Ascending aorta (tissue), 2 donors: ENCODE results near the gene METTL14. TPM values are rescaled to one million over a fixed set of nuclear protein-coding genes. Genes with fewer than 3 reads are reported as not detected.

ENCODE experiments used
- DNase-seq, 2 donors: peaks; one replicate each; pipeline ENCODE4 v3.0.0-alpha.2; 2019; ENCODE audit warnings: low spot score in 2 of 2
- H3K27ac ChIP-seq, 2 donors: fragments of 200-600 bp; sonication (generic); one replicate each; pipeline ENCODE4 v1.5.1; 2016 to 2017; ENCODE audit warnings: mild to moderate bottlenecking in 1 of 2
- H3K27me3 ChIP-seq: fragments of 200-600 bp; sonication (generic); one replicate; pipeline ENCODE4 v1.5.1; 2017
- H3K36me3 ChIP-seq, 2 donors: fragments of 200-600 bp; sonication (generic); one replicate each; pipeline ENCODE4 v1.5.1; 2016
- H3K4me1 ChIP-seq, 2 donors: fragments of 200-600 bp; sonication (generic); one replicate each; pipeline ENCODE4 v1.5.1; 2016 to 2017; ENCODE audit warnings: mild to moderate bottlenecking in 1 of 2
- H3K4me3 ChIP-seq, 2 donors: fragments of 200-600 bp; sonication (generic); one replicate each; pipeline ENCODE4 v1.5.1; 2016 to 2017; ENCODE audit warnings: mild to moderate bottlenecking in 1 of 2
- H3K9me3 ChIP-seq, 2 donors: fragments of 200-600 bp; sonication (generic); one replicate each; pipeline ENCODE4 v1.5.1; 2016
- CTCF ChIP-seq, 3 experiments: fragments of 200-600 bp in 2 of 3; fragments of 450-650 bp in 1 of 3; sonication (generic) in 2 of 3; IDR thresholded peaks; one replicate each; pipeline ENCODE4 v1.5.1; 2016 to 2019; ENCODE audit warnings: antibody characterized with exemption in 3 of 3, mild to moderate bottlenecking in 1 of 3, moderate library complexity in 1 of 3
- intact Hi-C: fragments of 100-400 bp; cut with DNase I; formaldehyde crosslinking; loops from one replicate; pipeline ENCODE4 v1.15.1; 2023
- total RNA-seq: library from RNA; depleted of rRNA; stranded (reverse); fragments of >200 nt; gene quantifications from one replicate; pipeline ENCODE4 v1.1.0, GENCODE V29; 2016

METTL14 gene
- total RNA-seq, 1 donor from 2014 or later, result 2.4 TPM

- Histone ChIP-seq H3K4me1 (no peaks in the 10 kb centered on the region), H3K36me3 (peaks cover 11 to 14% of the 10 kb centered on the region in 2 donors), H3K27me3 (no peaks in the 10 kb centered on the region), H3K27ac (no peak overlapping the region), H3K9me3 (no peaks in the 10 kb centered on the region), H3K4me3 (no peak overlapping the region)
- TF ChIP-seq CTCF (IDR thresholded peaks at IDR 0.05), result no peak
- intact Hi-C loops, result no loop called here
- no peak for DNase-seq
These were observed 31.1 kb downstream of the METTL14 start for GRCh38 chr4:118716304-118716703.

- Histone ChIP-seq H3K27ac (no peak overlapping the region), H3K4me3 (no peak overlapping the region), H3K9me3 (no peaks in the 10 kb centered on the region), H3K27me3 (no peaks in the 10 kb centered on the region), H3K36me3 (peaks cover 24 to 25% of the 10 kb centered on the region in 2 donors), H3K4me1 (no peaks in the 10 kb centered on the region)
- DNase-seq, result no peak
- intact Hi-C loops, result no loop called here
- no peak for TF ChIP-seq CTCF (IDR thresholded peaks at IDR 0.05)
These were observed 33.4 kb downstream of the METTL14 start for GRCh38 chr4:118718511-118719170.

- Histone ChIP-seq H3K27me3 (no peaks in the 10 kb centered on the region), H3K9me3 (no peaks in the 10 kb centered on the region), H3K27ac (no peak overlapping the region), H3K4me3 (no peak overlapping the region), H3K4me1 (no peaks in the 10 kb centered on the region), H3K36me3 (peaks cover 48 to 50% of the 10 kb centered on the region in 2 donors)
- intact Hi-C loops, result no loop called here
- DNase-seq, result no peak
- TF ChIP-seq CTCF (IDR thresholded peaks at IDR 0.05), result no peak
These were observed 36.6 kb downstream of the METTL14 start for GRCh38 chr4:118721752-118722151.

- no peak overlapping the region for H3K27ac ChIP-seq
- no peaks in the 10 kb centered on the region for H3K4me1 ChIP-seq
- no peak overlapping the region for H3K4me3 ChIP-seq
- H3K9me3 ChIP-seq, result no peaks in the 10 kb centered on the region
- TF ChIP-seq CTCF (IDR thresholded peaks at IDR 0.05), result no peak
- no peaks in the 10 kb centered on the region for H3K27me3 ChIP-seq
- intact Hi-C loops, result no loop called here
- peaks cover 54 to 66% of the 10 kb centered on the region in 2 donors for H3K36me3 ChIP-seq
- no peak for DNase-seq
These were observed 38.2 kb downstream of the METTL14 start for GRCh38 chr4:118723369-118723768.

- Histone ChIP-seq H3K27ac (no peak overlapping the region), H3K4me1 (no peaks in the 10 kb centered on the region), H3K4me3 (no peak overlapping the region), H3K9me3 (no peaks in the 10 kb centered on the region), H3K27me3 (no peaks in the 10 kb centered on the region), H3K36me3 (peaks cover 70 to 90% of the 10 kb centered on the region in 2 donors)
- no peak for TF ChIP-seq CTCF (IDR thresholded peaks at IDR 0.05)
- DNase-seq, result no peak
- intact Hi-C loops, result no loop called here
These were observed 42.2 kb downstream of the METTL14 start for GRCh38 chr4:118727360-118727759.
